Measurements from ENCODE around the gene CNTNAP2.

- TF ChIP-seq POLR2A (IDR thresholded peaks at IDR 0.05) (no peak), CTCF (IDR thresholded peaks at IDR 0.05) (no peak)
These were observed 1462.5 kb downstream of the CNTNAP2 start for GRCh38 chr7:147579148-147579547.
